Ovary (tissue), 9 donors: ENCODE measurements around the gene KCND3. TPM values are rescaled to one million over a fixed set of nuclear protein-coding genes. Genes with fewer than 3 reads are reported as not detected.

Experiments used
- DNase-seq, 5 donors: peaks; one replicate each; pipeline ENCODE4 v3.0.0-alpha.2; 2019 to 2020
- H3K27ac ChIP-seq, 2 donors: fragments of 200-600 bp; one replicate each; pipeline versions ENCODE4 v1.5.1 to v1.8.0; 2019 to 2022
- H3K27me3 ChIP-seq: fragments of 200-600 bp; one replicate; pipeline ENCODE4 v1.8.0; 2022
- H3K36me3 ChIP-seq: fragments of 200-600 bp; sonication (generic); one replicate; pipeline ENCODE4 v1.5.1; 2019
- H3K4me1 ChIP-seq: one replicate; pipeline ENCODE4 v1.8.1; 2013; ENCODE audit warnings: mild to moderate bottlenecking, moderate library complexity; ENCODE audit not compliant: insufficient read depth
- H3K4me3 ChIP-seq: fragments of 200-600 bp; sonication (generic); one replicate; pipeline ENCODE4 v1.5.1; 2017
- H3K9me3 ChIP-seq, 2 donors: fragments of 200-600 bp in 1 of 2; sonication (generic) in 1 of 2; one replicate each; pipeline versions ENCODE4 v1.5.1 to v1.8.1; 2013 to 2019; ENCODE audit warnings: mild to moderate bottlenecking in 1 of 2, moderate library complexity in 1 of 2
- EP300 ChIP-seq: sonication (generic); formaldehyde crosslinking; IDR thresholded peaks from one replicate; pipeline ENCODE4 v1.6.1; 2017; ENCODE audit warnings: antibody characterized with exemption
- POLR2A ChIP-seq: fragments of 450-650 bp; IDR thresholded peaks from one replicate; pipeline ENCODE4 v1.6.1; 2017; ENCODE audit warnings: antibody characterized with exemption, mild to moderate bottlenecking, moderate library complexity
- WGBS, 3 donors: extraction: QIAGEN DNeasy Blood & Tissue Kit in 1 of 3; methylation state at CpG; one replicate each; pipeline versions ENCODE4 v1.1.5 to v1.1.7; 2013 to 2017; 5-methylcytosine and 5-hydroxymethylcytosine counted together
- intact Hi-C, 4 donors: fragments of 100-400 bp; cut with DNase I; formaldehyde crosslinking; loops; one replicate each; pipeline versions ENCODE4 v1.11.0 to v1.15.1; 2022 to 2023
- polyA plus RNA-seq, 2 donors: library from polyadenylated mRNA; stranded (reverse); fragments of 200-250 nt in 1 of 2; fragments of 350-450 nt in 1 of 2; fragmentation: Illumina TruSeq in 1 of 2; extraction: RNeasy Lipid Tissue Mini Kit (QIAGEN cat#74804) in 1 of 2; gene quantifications; one replicate each; pipeline ENCODE4 v1.2.3, GENCODE V29; 2013 to 2014
- total RNA-seq, 7 donors: library from RNA; depleted of rRNA in 2 of 7; stranded (reverse); fragments of >200 nt in 2 of 7; fragmentation: NEBNext Ultra II Directional in 3 of 7; extraction: Animal tissue kit (Norgen Biotek cat#: 25700) in 3 of 7; gene quantifications; one replicate each; pipeline versions ENCODE4 v1.1.0 to v1.2.4, GENCODE V29; 2016 to 2023
- TF ChIP-seq, protein P1 (sequence below), 3 donors: fragments of 450-650 bp in 2 of 3; fragments of 200-600 bp in 1 of 3; IDR thresholded peaks; one replicate each; pipeline versions ENCODE4 v1.5.1 to v1.8.0; 2016 to 2022; ENCODE audit warnings: antibody characterized with exemption in 3 of 3, mild to moderate bottlenecking in 1 of 3
- donor health status: DM: no; HTN: no; CAD: no; lungs with moderate emphysema.
- donor health status: DM: no; HTN: no; CAD: no.
- donor health status: Bipolar disorder and iron deficiency.
- donor health status: DM: yes; HTN: yes; CAD: no.
- donor health status: DM: no; HTN: no; CAD: no.
- donor health status: DM: yes; HTN: yes; CAD: no.

KCND3 gene
- total and polyA plus RNA-seq, 9 donors, result 0.15 to 6.5 (median 0.60) TPM

- 57 to 70% (median 59%) methylated on average over 3 of the region's 3 CpGs for WGBS, 3 donors
- no peaks in the 10 kb centered on the region for H3K4me1 ChIP-seq
- no peaks in the 10 kb centered on the region for H3K36me3 ChIP-seq
- intact Hi-C loops, result no loop called here
- TF ChIP-seq EP300 (no peak), POLR2A (no peak)
- TF ChIP-seq, protein P1, sequence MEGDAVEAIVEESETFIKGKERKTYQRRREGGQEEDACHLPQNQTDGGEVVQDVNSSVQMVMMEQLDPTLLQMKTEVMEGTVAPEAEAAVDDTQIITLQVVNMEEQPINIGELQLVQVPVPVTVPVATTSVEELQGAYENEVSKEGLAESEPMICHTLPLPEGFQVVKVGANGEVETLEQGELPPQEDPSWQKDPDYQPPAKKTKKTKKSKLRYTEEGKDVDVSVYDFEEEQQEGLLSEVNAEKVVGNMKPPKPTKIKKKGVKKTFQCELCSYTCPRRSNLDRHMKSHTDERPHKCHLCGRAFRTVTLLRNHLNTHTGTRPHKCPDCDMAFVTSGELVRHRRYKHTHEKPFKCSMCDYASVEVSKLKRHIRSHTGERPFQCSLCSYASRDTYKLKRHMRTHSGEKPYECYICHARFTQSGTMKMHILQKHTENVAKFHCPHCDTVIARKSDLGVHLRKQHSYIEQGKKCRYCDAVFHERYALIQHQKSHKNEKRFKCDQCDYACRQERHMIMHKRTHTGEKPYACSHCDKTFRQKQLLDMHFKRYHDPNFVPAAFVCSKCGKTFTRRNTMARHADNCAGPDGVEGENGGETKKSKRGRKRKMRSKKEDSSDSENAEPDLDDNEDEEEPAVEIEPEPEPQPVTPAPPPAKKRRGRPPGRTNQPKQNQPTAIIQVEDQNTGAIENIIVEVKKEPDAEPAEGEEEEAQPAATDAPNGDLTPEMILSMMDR (IDR thresholded peaks at IDR 0.05), result no peak
- no peak overlapping the region for H3K27ac ChIP-seq
- no peaks in the 10 kb centered on the region for H3K9me3 ChIP-seq
- DNase-seq, result no peak
- no peak overlapping the region for H3K4me3 ChIP-seq
- no peaks in the 10 kb centered on the region for H3K27me3 ChIP-seq
Measured at GRCh38 chr1:111842411-111842810, 147.1 kb downstream of the KCND3 start.

DNA sequence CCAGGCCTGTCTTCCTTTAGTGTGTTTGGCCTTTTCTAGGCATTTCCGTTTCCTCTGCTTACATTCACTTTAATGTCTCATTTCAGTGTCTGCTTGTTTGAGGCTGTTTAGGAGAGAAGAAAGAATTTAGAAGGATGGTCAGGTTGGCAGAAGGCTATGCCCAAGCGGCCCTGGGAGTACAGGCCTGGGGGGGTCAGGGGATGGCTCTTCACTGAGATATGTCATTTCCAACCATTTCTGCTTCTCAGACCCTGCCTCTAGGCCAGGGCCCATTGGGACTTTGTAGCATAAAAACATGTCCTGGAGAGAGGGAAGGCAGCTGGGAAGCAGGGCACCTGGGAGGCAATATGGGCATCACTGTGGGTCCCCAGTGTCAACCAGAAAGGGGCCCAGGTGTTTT lies 147.7 kb downstream of the KCND3 start:
- H3K9me3 ChIP-seq, result no peaks in the 10 kb centered on the region
- intact Hi-C loops, result no loop called here
- TF ChIP-seq, protein P1 (IDR thresholded peaks at IDR 0.05), result no peak
- TF ChIP-seq POLR2A (no peak), EP300 (no peak)
- H3K4me1 ChIP-seq, result no peaks in the 10 kb centered on the region
- H3K27ac ChIP-seq, result no peak overlapping the region
- H3K4me3 ChIP-seq, result no peak overlapping the region
- H3K36me3 ChIP-seq, result no peaks in the 10 kb centered on the region
- no peak for DNase-seq
- no peaks in the 10 kb centered on the region for H3K27me3 ChIP-seq
- WGBS, 3 donors, result 78 to 92% (median 86%) methylated on average over 2 of the region's 2 CpGs

GRCh38 chr1:111841189-111841588 lies 148.3 kb downstream of the KCND3 start:
- H3K36me3 ChIP-seq, result no peaks in the 10 kb centered on the region
- H3K27ac ChIP-seq, result no peak overlapping the region
- no peaks in the 10 kb centered on the region for H3K27me3 ChIP-seq
- TF ChIP-seq EP300, result no peak
- no peak for TF ChIP-seq POLR2A
- TF ChIP-seq, protein P1 (IDR thresholded peaks at IDR 0.05), result no peak
- intact Hi-C loops, result no loop called here
- no peaks in the 10 kb centered on the region for H3K4me1 ChIP-seq
- H3K9me3 ChIP-seq, result no peaks in the 10 kb centered on the region
- DNase-seq, result no peak
- no peak overlapping the region for H3K4me3 ChIP-seq
- WGBS, 3 donors, result 79 to 84% (median 84%) methylated on average over 7 of the region's 7 CpGs

- Histone ChIP-seq H3K27me3 (no peaks in the 10 kb centered on the region), H3K27ac (no peak overlapping the region), H3K4me1 (no peaks in the 10 kb centered on the region), H3K9me3 (no peaks in the 10 kb centered on the region), H3K4me3 (no peak overlapping the region), H3K36me3 (no peaks in the 10 kb centered on the region)
- TF ChIP-seq, protein P1 (IDR thresholded peaks at IDR 0.05), result no peak
- TF ChIP-seq EP300 (no peak), POLR2A (no peak)
- 62 to 66% (median 64%) methylated on average over 7 of the region's 7 CpGs for WGBS, 3 donors
- DNase-seq, result no peak
- intact Hi-C loops, result no loop called here
Measured at GRCh38 chr1:111837393-111837792, 152.1 kb downstream of the KCND3 start.

- 90 to 95% (median 93%) methylated on average over 7 of the region's 7 CpGs for WGBS, 3 donors
- no peak for DNase-seq
- Histone ChIP-seq H3K9me3 (no peaks in the 10 kb centered on the region), H3K36me3 (no peaks in the 10 kb centered on the region), H3K4me3 (no peak overlapping the region), H3K27me3 (no peaks in the 10 kb centered on the region), H3K4me1 (no peaks in the 10 kb centered on the region), H3K27ac (no peak overlapping the region)
- intact Hi-C loops, result no loop called here
- no peak for TF ChIP-seq EP300
Measured at GRCh38 chr1:111836111-111836510, 153.4 kb downstream of the KCND3 start.
